Cortex of kidney (tissue), 1 donor: ENCODE results near the gene CACNA2D4.
"Not testable (repeated sequence)": the region's sequence is repeated elsewhere in the genome, so short reads cannot be mapped to it uniquely, and the experiment has no call there.

Experiments used
- DNase-seq: peaks from one replicate; lab custom pipeline; 2025; lab: John Stamatoyannopoulos, UW

CACNA2D4 gene

GRCh38 chr12:1832801-1833595 is 85.5 kb downstream of the CACNA2D4 start:
- DNase-seq = no peak

GRCh38 chr12:1830981-1831963 is 87.2 kb downstream of the CACNA2D4 start:
- no peak for DNase-seq

DNA sequence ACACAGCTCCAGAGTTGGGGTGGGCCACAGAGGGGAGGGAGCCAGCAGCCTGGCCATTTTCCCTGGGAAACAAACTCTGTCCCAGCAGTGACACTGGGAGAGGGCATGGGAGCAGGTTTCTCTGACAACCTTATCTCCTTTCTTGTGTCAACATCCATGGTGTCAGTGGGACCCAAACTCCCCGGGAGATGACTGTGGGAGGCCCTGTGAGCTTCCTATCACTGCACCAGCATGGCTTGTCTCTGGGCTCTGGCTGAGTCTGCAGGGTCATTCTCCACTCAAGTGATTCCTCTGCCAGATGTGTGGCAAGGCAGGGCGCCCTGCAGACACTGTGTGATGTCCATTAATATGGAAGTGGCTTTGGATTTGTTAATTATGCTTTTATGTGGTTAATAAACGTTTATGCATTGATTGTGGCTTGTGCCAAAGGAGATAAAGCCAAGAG is 88.0 kb downstream of the CACNA2D4 start:
- no peak for DNase-seq

- DNase-seq = no peak
These were observed 89.0 kb downstream of the CACNA2D4 start for GRCh38 chr12:1829306-1829900.

DNA sequence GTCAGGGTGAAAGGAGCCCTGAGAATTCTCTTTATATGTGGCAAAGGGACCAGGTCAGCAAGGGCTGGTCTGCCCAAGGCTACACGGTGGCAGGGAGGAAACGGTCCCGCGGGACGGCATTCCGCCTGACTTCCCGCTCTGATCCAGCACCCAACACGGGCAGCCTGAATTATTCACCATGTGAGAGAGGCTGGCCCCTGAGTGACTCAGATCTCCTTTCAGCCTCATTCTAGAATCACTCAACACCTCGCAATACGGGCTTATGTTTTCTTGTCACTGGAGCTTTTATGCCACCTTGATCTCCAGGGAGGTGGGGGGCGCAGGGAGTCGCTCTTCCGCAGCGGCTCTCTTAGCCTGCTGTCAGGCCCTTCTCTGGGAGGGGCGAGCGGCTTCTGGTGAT is 89.6 kb downstream of the CACNA2D4 start:
- DNase-seq = no peak

GRCh38 chr12:1827826-1828805 is 90.3 kb downstream of the CACNA2D4 start:
- no peak for DNase-seq

DNA sequence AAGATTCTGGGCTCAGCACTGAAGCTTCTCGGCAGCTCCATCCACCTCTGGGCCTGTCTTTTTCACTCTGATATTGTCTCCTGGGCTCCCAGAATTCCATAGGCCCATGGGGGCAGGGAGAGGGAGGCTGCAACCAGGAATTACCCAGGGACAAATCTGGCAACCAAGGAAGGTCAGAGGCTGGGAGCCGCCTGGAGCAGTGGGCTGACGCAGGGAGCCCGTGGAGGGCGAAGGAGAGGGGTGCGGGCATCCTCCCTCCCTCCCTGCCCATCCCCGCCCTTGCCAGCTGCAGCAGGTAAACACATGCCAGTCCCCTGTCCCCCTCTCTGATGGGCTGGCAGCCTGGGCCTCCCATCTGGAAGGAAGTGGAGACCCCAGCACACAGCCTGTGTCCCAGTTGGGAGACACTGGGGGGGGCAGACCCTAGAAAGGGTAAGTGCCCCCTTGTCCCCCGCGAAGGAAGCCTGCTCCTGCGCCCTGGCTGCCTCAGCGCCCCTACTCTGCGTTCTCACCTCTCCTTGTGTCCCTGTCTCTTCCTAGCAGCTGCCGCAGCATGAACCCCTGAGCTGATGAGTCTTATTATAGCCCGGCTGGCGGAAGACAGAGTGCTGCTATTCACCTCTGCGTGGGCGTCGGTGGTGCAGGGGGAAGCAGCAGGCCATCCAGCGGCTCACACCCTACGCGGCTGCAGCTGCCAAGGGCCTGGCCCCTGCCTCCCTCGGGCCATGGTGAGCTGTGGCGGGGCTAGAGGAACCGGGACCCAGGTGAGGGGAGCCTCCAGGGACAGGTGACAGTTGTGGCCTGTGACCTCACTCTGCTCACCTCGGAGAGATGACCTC is 91.4 kb downstream of the CACNA2D4 start:
- no peak for DNase-seq

- no peak for DNase-seq
These were observed 92.1 kb downstream of the CACNA2D4 start for GRCh38 chr12:1826401-1826800.

DNA sequence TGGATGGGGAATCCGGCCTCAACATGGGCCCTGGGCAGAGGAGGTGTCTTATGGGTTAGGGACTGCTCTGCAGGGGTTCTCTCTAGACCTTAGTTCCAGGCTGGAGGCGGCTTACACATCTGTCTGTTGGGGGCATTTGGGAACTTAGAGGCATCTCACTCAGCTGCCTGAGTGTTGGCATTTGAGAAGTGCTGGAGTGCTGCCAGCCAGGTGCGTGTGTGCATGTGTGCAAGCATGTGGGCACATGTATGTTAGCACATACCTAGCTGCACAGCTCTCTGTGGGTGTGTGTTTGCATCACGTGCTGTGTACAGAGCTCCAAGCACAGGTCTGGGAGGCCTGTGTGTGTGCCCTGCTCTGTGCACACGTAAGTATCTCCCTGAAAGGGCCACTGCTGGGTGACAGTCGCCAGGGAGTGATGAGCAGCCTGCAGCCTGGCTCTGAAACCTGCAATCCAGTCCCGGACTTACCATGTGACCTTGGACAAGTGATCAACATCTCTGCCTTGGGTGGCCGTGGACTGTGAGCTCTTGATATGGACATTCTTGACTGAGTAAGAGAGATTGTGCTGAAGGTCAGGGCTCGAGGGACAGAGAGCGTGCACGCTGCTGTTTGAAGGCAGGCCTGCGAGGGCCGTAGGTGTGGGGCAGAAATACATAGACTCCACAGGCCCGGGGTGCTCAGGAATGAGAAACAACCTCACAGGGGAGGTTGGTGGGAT is 92.9 kb downstream of the CACNA2D4 start:
- DNase-seq = no peak

DNA sequence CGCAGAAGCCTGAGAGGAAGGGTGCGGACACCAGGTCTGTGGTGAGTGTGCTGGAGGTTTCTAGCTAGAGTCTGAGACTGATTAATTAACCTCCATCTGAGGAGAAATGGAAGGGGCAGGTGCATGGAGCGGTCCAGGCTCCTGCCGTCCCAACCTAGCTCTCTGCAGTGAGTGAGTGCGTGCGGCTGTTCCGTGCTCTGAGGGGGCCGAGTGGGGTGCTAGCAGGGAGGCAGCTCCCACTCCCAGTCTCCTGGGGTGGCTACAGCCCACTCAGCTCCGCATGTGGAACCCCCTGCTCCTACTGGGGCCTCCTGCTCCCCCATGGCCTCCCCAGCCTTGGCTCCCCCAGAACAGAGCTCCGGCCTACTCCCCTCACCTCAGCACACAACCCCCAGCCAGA is 95.2 kb downstream of the CACNA2D4 start:
- DNase-seq = no peak

GRCh38 chr12:1822699-1823098 is 95.8 kb downstream of the CACNA2D4 start:
- no peak for DNase-seq

DNA sequence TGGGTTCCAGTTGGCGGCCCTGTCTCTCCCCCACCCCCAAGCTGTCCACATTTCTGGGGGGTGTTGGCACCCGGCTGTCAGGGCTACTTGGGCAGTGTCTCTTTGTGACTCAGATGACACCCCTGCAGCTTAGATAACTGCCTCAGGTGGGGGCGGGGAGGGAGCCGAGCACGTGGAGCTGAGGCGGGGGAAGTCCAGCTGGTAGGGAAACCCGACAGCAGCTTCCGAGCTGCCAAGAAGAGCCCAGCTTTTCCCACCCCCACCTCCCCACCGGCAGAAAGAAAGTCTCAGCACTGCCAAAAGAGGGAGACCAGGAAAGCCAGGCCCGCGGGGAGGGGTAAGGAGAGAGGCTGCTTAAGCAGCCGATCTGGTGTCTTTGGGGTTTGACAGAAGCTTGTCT is 96.6 kb downstream of the CACNA2D4 start:
- no peak for DNase-seq

DNA sequence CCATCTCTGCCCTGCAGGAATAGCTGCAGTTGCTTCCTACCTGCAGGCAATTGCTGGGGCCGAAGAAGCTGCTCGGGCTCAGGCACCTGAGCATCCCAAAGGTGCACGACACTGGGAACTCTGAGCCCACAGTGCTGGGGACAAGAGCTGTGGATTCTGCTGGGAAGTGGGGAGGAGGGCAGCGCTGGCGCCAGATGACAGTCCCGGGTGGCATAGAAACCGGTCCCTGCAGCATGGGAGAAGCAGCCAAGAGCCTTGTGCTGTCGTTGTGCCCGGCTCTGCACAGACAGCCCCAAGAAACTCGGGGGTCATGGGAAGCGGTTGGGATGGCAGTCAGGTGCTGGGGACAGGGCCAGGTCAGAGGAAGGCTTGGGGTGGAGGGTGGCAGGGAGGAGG is 97.6 kb downstream of the CACNA2D4 start:
- DNase-seq = no peak

GRCh38 chr12:1820191-1820895 is 98.1 kb downstream of the CACNA2D4 start, which contains the start of gene LRTM2:
Gene LRTM2 (plus strand): TSS chr12:1820565. CDS start chr12:1828149, 7,584 bp downstream.
- DNase-seq = no peak

GRCh38 chr12:1819571-1819970 is 98.9 kb downstream of the CACNA2D4 start:
- no peak for DNase-seq

DNA sequence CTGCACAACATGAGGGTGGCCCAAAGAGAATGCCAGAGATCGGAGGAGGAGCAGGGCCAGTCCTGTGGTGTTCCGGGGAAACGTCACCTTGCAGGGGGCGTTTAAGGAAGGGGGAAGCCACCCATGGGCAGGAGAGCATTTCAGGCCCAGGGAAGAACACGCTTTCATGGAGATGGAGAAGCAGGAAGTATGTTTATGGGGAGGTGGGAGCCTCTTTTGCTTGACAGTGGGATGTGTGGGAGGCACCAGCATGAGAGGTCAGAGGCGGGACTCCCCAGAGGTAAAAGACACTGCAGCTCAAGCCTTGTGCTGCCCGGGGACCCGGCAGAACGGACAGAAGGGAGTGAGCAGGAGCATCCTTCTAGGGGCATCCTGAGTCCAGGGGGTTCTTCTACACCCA is 99.4 kb downstream of the CACNA2D4 start:
- no peak for DNase-seq

DNA sequence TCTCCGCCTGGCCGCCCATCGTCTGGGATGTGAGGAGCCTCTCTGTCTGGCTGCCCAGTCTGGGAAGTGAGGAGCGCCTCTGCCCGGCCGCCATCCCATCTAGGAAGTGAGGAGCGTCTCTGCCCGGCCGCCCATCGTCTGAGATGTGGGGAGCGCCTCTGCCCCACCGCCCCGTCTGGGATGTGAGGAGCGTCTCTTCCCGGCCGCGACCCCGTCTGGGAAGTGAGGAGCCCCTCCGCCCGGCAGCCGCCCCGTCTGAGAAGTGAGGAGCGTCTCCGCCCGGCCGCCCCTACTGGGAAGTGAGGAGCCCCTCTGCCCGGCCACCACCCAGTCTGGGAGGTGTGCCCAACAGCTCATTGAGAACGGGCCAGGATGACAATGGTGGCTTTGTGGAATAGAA is 100.5 kb downstream of the CACNA2D4 start:
- DNase-seq = not testable (repeated sequence)

DNA sequence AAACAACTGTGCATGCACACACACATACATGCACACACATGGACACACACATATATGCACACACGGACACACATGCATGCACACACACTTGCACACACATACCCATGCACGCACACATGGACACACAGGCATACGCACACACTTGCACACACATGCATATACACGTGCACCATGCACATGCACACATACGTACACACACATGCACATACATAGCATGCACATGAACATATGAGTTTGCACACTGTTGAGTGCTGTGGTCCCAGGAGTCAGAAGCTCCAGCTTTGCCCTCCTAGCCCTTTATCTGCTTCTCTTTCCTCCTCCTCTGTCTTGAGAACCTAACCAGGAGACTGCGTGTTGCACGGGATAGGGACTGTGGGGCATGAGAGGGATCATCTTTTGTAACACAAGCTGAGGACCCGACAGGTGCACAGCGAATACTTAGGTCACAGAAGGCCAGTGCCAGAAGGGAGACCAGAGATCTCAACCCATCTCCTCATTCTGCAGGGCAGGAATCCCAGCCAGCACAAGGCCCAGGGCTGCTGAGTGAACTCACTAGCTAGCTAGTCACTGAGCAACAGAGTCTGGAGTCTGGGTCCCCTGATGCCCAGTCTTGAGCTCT is 101.6 kb downstream of the CACNA2D4 start:
- no peak for DNase-seq
